ENCODE data around the gene AP3S2.
"Not testable (repeated sequence)": the region's sequence is repeated elsewhere in the genome, so short reads cannot be mapped to it uniquely, and the experiment has no call there.

Gene AP3S2

DNA sequence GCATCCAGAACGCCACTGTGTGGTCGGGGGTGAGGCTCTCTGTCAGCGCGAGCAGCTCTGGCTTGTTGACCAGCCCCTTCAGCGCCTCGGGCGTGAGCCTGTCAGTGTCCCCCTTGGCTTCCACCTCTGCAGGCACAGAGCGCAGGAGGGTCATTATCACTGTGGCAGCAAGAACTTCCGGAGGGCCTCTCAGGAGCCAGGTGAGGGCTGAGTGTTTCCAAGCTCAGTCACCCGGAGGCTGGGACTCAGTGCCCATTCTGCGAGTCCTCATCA lies 10.0 kb upstream of the AP3S2 start:
- DNase-seq (ENCODE audit: low read depth in 1 of 2, low spot score in 1 of 2), result no peak

DNA sequence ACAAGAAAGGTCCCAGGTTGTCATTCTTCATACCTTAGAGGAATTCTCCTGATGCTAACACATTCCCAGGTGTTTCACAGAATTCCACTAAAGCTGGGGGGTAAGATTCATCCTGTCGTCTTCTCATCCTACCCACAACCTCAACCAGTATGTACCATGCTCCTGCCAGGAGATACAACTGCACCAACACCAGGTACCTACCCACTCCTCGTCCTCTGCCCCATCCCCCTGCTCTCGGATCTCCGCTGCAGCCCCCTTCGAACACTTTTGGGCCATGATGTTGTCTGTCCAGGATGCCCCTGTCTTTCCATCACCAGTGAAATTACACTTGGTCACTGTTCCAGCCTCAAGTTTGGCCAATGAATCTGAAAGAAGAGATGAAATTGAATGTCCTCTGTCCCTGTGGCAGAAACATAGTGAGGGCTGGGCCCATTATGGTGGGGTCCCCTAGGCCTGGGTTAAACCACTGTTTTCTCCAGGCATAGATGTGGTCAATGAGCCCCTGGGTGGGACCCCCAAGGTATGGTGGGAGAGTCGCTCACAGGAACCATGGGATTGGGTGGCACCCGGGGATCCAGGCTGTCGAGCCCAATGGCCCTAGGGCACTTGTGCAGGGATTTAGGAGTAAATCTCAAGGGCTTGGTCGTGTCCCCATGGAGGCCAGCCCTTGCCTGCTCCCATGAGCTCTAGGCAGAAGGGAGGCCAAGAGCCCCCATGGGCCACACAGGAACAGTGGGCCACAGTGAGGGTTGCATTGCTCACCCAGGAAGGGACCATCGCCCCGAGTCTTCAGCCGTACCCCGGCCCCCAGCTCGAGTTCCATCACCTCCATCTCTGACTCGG lies 9.4 kb upstream of the AP3S2 start:
- no peak for DNase-seq (ENCODE audit: low read depth in 1 of 2, low spot score in 1 of 2)

DNA sequence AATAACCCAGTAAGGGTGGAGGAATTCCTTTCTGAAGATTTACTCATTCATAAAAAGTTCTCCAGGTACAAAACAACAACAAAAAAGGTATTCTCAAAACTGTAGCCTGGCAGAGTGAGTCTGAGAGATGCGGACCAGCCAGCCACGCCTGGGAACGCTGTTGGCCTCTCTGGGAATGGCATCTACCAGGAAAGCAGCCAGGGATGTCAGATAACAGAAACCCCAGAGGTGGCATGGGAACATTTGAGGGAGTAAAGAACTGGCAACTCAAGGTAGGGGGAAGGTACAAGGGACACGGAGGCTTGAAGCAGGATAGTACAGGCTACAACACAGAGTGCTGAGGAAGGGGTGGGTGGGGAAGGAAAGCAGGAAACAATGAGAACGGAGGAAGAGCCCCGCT lies 7.1 kb upstream of the AP3S2 start:
- no peak for DNase-seq (ENCODE audit: low read depth in 1 of 2, low spot score in 1 of 2)

DNA sequence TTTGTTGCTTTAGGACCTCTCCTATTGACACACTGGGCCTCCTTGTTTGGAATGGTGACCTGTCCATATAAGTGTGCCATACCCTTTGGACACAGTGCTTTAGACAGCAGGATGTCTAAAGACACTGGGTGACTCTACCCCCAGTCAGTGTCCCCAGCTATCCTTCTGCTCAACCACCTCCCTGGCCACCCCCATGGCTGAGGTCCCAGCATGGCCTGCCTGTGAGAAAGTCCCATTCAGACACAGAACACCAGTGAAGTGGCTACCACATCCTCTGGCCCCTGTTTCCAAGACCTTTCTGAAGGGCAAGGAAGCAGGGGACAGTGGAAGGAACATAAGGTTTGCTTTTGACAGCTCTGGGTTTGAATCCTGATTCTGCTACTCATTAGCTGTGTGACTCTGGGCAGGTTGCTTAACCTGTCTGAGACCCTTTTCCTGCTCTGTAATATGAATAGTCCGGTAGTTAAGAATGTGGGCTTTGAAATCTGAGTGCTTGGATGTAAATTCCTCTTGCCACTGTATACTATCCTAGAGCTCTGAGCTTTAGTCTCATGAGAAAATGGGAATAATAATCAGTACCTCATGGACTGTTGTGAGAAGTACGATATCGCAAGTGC lies 6.3 kb upstream of the AP3S2 start:
- no peak for DNase-seq (ENCODE audit: low read depth in 1 of 2, low spot score in 1 of 2)

DNA sequence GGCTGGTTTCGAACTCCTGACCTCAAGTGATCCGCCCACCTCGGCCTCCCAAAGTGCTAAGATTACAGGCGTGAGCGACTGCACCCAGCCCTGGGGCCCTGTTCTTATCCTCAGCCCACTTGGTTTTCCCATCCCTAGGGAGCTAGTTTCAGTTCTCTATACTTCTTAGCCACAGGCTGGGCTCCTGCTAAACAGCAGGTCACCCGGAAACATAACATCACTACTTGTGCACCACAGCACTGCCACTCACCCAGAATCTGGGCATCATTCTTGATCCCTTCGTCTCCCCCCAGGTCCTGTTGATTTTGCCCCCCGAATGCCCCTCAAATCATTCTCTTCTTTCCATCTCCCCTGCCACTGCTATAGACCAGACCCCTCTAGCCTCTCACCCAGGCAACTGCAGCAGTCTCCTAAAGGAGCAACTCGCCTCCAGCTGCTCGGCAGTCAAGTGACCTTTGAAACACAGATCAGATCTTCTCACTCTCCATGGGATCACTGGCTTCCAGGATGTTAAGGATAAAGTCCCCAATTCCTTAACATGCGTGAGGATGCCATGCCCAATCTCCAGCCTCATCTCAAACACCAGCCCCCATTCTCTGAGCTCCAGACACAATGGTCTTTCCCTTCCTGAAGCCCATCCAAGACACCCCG lies 5.6 kb upstream of the AP3S2 start:
- DNase-seq (ENCODE audit: low read depth in 1 of 2, low spot score in 1 of 2), result no peak

DNA sequence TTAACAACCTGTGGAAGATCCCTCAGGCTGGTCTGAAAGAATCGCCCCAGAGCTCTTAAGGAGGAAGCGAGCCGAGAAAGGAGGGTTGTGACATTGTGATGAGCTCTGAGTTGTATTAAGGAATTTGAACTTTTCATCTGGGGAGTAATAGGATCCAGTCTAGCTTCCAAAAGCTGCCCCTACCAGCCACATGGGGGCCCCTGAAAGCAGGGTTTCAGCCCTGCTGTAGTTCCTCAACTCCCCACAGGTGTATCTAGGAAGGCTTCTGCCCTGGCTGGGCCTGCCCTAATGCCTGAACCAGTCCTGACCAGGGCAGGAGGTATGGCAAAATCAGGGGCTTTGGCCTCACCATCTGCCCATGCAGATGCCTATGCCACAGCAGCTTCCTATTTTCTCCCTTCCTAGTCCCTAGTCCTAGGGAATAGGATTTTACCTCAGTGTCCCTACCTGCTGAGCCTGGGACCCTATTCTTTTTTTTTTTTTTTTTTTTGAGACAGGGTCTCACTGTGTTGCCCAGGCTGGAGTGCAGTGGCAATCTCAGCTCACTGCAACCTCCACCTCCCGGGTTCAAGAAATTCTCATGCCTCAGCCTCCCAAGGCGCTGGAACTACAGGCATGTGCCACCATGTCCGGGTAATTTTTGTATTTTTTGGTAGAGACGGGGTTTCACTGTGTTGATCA lies 5.0 kb upstream of the AP3S2 start:
- no peak for DNase-seq (ENCODE audit: low read depth in 1 of 2, low spot score in 1 of 2)

DNA sequence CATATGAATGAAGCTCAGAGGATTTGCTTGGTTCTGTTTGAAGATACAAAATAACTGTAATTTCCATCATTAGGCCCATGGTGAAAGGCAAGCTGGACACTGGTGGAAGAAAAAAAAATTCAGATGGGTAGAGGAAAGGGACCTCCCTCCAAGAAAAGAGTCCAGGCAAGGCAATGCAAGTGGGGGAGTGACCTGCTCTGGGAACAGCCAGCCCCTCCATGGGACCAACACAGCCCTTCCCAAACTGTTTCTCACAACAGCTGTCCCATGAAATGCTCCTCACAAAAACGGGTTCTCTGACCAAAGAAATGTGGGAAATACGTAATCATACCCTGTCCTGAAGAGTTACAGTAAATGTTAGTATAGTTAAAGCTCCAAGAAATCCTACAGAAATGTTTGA lies 4.4 kb upstream of the AP3S2 start:
- DNase-seq (ENCODE audit: low read depth in 1 of 2, low spot score in 1 of 2), result no peak

DNA sequence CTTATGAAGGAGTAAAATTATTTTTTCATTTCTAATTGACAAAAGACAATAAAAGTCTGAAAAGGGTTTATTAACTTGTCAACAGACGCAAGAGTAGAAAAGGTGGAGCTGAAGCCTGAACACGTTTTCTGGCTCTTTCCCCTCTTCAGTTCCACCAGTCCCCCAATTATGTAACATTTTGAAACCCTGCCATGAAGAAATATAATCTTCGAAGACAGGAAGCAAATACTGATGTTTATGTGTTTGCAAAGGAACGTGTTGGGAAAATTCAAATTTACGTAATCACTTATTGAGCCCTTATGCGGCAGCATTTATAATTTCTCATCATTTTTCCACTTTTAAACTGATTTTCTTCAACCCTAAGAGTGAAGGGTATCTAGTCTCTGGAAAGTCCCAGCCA lies 767 bp downstream of the AP3S2 start:
- DNase-seq (ENCODE audit: low read depth in 1 of 2, low spot score in 1 of 2), result no peak

DNA sequence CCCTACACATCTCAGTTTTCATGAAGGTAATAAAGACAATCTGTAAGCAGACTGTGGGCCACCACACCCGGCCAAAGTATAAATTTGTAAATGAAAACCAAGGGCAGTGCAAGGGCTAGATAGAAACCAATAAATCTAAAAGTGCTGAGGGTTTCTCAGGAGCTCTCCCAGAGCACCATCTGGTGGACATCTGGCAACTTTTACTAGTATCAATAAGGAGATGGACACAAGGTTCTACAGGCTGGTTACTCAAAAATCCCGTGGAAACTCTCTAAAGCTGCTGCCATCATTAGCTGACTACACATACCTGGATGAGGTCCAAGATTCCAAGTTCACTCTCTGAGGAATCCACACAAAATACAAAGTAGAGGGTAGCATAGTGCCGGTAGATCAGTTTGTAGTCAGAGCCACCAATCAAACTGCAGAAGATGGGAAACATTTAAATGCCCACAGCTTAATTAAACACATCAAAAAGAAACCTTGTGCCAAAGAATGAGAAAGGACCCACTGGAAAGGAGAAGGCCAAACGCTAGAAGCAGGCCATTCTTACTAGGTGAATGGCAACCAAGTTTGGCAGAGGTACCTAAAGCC lies 5.5 kb downstream of the AP3S2 start:
- DNase-seq (ENCODE audit: low read depth in 1 of 2, low spot score in 1 of 2), result no peak

DNA sequence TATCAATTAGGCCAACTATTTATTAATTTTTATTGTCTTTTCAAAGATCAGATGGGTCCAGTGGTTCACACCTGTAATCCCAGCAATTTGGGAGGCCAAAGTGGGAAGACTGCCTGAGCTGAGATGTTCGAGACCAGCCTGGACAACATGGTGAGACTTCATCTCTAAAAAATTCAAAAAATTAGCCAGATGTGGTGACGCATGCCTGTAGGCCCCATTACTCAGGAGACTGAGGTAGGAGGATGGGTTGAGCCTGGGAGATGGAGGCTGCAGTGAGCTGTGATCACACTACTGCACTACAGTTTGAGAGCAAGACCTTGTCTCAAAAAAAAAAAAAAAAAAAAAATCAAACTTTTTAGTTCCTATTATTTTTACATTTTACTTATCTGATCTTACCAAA lies 8.2 kb downstream of the AP3S2 start:
- DNase-seq (ENCODE audit: low read depth in 1 of 2, low spot score in 1 of 2), result no peak

DNA sequence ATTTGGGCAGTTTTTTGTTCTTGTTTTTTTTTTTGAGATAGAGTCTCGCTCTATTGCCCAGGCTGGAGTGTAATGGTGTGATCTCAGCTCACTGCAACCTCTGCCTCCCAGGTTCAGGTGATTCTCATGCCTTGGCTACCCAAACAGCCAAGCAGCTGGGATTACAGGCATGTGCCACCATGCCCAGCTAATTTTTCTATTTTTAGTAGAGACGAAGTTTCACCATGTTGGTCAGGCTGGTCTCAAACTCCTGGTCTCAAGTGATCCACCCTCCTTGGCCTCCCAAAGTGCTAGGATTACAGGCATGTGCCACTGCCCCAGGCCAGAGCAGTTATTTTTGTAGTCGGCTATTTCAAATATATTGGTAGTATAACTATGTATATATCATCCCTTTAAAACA lies 8.6 kb downstream of the AP3S2 start:
- DNase-seq (ENCODE audit: low read depth in 1 of 2, low spot score in 1 of 2), result not testable (repeated sequence)

DNA sequence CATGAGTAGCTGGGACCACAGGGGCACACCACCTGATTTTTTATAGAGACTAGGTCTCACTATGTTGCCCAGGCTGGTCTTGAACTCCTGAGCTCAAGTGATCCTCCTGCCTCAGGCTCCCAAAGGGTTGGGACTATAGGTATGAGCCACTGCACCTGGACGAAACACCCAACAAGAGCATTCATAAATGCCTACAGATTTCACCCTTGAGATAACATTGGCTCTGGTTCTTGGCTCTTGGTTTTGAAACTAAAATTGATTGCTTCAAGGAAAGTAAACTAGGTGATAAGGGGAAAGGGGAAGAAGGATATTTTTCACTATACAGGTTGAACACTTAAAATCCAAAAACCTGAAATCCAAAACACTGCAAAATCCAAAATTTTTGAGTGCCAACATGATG lies 10.3 kb downstream of the AP3S2 start:
- no peak for DNase-seq (ENCODE audit: low read depth in 1 of 2, low spot score in 1 of 2)

DNA sequence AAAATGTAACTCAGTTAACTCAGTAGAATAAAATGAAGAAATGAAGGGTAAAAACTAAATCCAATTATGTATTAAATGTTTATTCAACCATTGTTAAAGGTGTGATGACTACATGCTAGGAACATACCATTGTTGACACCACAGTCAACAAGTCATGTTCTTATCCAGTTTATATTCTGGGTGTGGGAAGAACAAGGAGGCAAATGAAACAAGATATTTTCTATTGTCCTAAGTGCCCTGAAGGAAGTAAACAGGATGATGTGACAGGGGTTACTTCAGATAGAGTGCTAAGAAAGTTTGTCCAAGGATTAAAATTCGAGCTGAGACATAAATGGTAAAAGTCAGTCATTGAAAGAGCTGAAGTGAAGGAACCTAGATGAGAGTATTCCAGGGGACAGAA lies 13.1 kb downstream of the AP3S2 start:
- no peak for DNase-seq (ENCODE audit: low read depth in 1 of 2, low spot score in 1 of 2)

DNA sequence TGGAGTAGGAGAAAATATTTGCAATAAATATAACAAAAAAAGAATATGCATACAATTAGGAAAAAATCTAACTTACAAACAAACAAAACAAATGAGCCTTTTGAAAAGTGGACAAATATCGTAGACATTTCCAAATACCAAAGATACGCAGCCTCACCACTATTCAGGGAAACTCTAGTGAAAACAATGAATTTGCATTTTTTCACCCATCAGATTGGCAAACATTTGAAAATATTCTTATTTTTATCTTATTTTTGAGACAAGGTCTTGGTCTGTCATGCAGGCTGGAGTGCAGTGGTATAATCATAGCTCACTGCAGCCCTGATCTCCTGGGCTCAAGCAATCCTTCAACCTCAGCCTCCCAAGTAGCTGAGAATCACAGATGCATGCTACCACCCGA lies 15.5 kb downstream of the AP3S2 start:
- no peak for DNase-seq (ENCODE audit: low read depth in 1 of 2, low spot score in 1 of 2)

DNA sequence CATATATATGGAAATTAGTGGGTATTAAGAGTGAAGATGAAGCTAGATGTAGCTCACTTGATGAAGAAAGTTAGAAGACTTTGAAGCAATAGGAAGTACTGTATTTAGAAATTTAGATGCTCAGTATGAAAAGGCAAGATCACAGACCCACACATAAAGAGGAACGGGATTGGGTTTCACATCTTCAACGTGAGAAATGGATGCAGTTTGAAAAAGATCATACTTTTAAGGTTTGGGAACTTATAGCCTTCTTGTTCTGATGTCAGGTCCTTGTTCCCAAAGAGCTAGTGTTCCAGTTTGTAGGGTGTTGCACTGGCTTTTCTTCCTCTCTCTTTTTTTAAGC lies 16.7 kb downstream of the AP3S2 start:
- DNase-seq (ENCODE audit: low read depth in 1 of 2, low spot score in 1 of 2), result no peak

DNA sequence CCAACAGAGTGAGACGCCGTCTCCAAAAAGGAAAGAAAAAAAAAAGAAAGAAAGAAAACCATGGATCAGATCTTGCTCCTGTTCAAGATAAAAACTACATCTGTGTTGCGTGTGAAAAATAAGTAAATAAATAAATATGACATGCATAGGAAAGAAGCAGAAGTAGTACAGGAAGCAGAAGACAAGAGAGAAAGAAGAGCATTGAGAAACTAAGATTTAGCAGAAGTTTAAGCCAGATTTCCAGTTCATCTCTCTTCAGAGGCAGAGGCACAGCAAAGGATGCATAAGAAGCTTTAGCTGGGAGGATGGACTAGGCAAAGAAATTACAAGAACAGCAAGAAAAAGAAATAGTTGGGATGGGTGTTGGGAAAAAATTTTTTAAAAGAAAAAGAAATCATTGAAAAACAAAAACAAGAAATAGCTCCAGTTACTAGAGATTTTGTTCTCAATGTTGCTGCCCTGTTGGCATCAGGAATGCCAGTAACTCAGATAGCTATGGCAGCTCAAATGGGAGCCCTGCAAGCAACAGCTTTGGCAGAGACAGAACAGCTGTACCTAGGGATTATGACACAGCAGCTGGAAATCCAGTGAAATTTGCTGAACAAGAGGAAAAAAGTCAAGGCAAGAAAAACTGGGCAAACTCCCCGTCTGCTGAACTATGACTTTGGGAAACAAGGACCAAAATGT lies 17.3 kb downstream of the AP3S2 start:
- DNase-seq (ENCODE audit: low read depth in 1 of 2, low spot score in 1 of 2), result no peak

DNA sequence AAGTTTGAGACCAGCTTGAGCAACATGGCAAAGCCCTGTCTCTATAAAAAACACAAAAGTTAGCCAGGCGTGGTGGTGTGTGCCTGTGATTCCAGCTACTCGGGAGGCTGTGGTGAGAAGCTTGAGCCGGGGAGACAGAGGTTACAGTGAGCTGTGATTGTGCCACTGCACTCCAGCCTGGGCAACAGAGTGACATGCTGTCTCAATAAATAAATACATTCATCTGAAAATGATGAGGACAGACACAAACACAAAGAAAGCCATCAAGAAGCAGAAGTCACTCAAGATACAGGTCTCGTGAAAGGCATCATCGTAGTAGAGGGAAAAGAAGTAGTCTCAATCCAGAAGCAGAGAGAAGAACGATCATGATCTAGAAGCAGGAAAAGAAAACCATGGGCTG lies 18.1 kb downstream of the AP3S2 start:
- no peak for DNase-seq (ENCODE audit: low read depth in 1 of 2, low spot score in 1 of 2)

DNA sequence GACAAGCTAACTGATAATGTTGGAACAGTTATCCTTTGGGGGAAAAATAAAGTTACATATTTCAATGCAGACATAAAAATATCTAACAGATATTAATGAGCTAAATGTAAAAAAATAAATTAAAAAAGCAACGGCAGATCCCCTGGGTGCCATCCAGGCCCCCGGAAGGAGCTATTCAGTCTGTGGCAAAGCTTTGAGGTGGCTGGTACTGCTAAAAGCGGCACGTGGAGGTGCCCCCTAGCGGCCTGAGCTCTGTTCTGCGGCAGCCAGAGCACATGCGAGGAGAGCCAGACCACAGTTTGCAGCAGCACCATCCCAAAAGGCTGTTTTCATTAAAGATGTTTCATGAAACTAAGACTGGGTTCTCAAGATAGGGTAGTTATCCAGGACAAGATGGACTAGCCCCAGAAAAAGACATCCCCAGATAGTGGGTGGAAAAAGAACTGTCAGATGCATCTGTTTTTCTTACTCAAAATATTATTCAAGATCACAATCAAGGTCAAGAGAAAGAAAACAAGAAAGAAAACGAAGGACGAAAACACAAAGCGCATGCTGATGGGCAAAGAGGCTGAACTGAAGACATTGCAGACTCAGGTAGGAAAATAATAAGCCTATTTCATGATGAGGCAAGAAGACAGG lies 18.7 kb downstream of the AP3S2 start:
- peak; percentile 65 to 73 for DNase-seq (ENCODE audit: low read depth in 1 of 2, low spot score in 1 of 2)

DNA sequence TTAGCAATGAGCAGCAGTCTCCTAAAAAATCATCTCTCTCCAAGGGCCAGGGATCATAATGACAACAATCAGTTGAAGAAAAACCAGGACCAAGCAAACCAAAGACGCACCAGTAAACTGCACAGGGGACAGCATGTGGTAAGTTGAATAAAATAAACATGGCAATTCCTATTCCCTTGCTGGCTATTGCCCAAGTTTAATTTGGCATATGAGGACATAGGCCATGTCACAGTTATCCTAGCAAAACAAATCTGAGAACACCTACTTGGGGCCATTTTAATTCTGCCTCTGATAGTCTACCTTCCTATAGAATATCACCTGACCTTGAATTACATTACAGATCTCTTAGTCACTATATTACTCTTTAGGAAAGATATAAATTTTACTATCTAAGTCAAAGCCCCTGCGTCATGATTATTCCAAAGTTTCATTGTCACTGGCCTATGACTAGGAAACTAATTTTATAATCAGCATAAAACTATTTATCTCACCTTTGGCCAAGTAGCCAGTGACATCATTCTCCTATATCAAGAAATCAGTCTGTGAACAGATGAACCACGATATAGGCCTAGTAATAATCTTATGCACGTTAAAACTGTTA lies 23.0 kb downstream of the AP3S2 start:
- DNase-seq (ENCODE audit: low read depth in 1 of 2, low spot score in 1 of 2), result no peak

DNA sequence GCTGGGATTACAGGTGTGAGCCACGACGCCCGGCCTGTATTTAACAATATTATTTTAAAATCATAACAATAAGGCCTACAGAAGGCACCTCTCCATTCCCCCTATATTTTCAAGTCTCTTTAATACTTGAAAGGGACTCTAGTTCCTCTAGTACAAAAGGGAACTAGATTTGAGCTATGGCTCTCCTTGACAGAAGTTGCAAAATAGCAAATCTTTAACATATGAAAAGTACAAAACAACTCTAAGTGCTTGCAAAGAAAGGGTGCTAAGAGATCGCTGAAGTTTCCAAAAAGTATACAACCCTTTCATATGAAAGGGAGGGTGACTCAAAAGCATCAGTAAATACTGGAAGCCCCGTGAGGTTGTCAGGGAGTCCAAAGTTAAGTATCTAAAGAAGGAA lies 23.8 kb downstream of the AP3S2 start:
- DNase-seq (ENCODE audit: low read depth in 1 of 2, low spot score in 1 of 2), result no peak

All from activated CD4-positive, alpha-beta T cell treated with anti-CD3 and anti-CD28 coated beads, Interleukin-2, amount 50 U/mL, for 24 hours (primary cell).